HEK293T (cell line): Measurements from ENCODE around the gene MAPKAPK3.

ENCODE experiments used
- ARNT ChIP-seq: fragments of 450-650 bp; IDR thresholded peaks from 2 replicates; pipeline ENCODE4 v1.6.1; 2017; ENCODE audit warnings: mild to moderate bottlenecking
- BHLHE40 ChIP-seq: fragments of 450-650 bp; IDR thresholded peaks from 2 replicates; pipeline ENCODE4 v1.6.1; 2016; ENCODE audit warnings: mild to moderate bottlenecking, moderate library complexity, borderline replicate concordance
- ELF4 ChIP-seq: fragments of 450-650 bp; IDR thresholded peaks from 2 replicates; pipeline ENCODE4 v1.6.1; 2017; ENCODE audit warnings: antibody characterized with exemption
- FOXA1 ChIP-seq: fragments of 450-650 bp; IDR thresholded peaks from 2 replicates; pipeline ENCODE4 v1.6.1; 2016; ENCODE audit warnings: mild to moderate bottlenecking
- FOXM1 ChIP-seq: fragments of 450-650 bp; IDR thresholded peaks from 2 replicates; pipeline ENCODE4 v1.6.1; 2017; ENCODE audit warnings: mild to moderate bottlenecking, borderline replicate concordance
- HDGF ChIP-seq: fragments of 450-650 bp; IDR thresholded peaks from 2 replicates; pipeline ENCODE4 v1.6.1; 2017; ENCODE audit warnings: antibody characterized with exemption, borderline replicate concordance
- L3MBTL2 ChIP-seq: fragments of 450-650 bp; conservative IDR thresholded peaks from 2 replicates; pipeline ENCODE4 v1.6.1; 2016; ENCODE audit warnings: mild to moderate bottlenecking
- LEF1 ChIP-seq: fragments of 450-650 bp; IDR thresholded peaks from 2 replicates; pipeline ENCODE4 v1.6.1; 2017; ENCODE audit warnings: mild to moderate bottlenecking, borderline replicate concordance
- SP1 ChIP-seq: fragments of 450-650 bp; IDR thresholded peaks from 2 replicates; pipeline ENCODE4 v1.6.1; 2017
- SUZ12 ChIP-seq: fragments of 450-650 bp; IDR thresholded peaks from 2 replicates; pipeline ENCODE4 v1.6.1; 2016; ENCODE audit warnings: mild to moderate bottlenecking
- TARDBP ChIP-seq: fragments of 450-650 bp; IDR thresholded peaks from 2 replicates; pipeline ENCODE4 v1.6.1; 2016
- ZNF384 ChIP-seq: fragments of 450-650 bp; IDR thresholded peaks from 2 replicates; pipeline ENCODE4 v1.6.1; 2016

DNA sequence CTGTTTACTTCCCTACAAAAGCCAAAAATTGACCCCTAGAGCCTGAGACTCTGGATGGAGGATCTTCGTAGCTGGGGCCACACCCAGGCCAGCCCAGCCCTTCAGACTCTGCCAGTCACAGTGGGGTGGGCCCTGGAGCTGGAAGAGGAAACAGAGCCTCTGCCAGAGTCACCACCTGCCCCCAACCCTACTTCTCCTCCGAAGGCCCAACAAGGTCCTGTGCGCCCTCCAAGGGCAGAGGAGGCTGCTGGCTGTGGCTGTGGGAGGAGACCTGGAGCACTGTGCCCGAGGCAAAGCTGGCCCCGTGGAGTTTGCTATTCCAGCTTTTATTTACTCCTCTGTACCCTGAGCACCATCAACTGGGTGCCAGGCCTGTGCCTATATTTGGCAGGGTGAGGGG lies 24.4 kb upstream of the MAPKAPK3 start:
- no peak for TF ChIP-seq SUZ12
- TF ChIP-seq HDGF, result no peak
- TF ChIP-seq L3MBTL2, result no peak
- no peak for TF ChIP-seq FOXM1
- no peak for TF ChIP-seq FOXA1
- TF ChIP-seq TARDBP, result no peak
- TF ChIP-seq SP1, result no peak
- no peak for TF ChIP-seq BHLHE40
- no peak for TF ChIP-seq ZNF384
- no peak for TF ChIP-seq ELF4
- TF ChIP-seq LEF1, result no peak
- TF ChIP-seq ARNT, result no peak
